ENCODE results near the gene RNF181.

DNA sequence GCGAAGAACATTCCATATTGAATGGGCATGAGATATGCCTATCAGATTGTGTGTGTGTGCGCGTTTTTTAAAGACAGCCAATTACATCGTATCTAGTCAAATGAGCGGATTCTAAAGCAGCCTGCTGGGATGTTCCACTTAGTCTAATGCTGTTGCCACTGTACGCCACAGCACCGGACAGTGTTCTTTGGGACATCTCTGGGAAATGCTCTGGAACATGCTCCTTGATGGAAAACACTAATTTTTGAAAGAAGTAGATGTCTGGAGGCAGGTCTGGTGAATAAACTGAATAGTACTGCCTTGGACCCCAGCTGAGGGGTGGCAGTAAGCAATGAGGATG lies 10.5 kb downstream of the RNF181 start:
- TF ChIP-seq, protein P1, sequence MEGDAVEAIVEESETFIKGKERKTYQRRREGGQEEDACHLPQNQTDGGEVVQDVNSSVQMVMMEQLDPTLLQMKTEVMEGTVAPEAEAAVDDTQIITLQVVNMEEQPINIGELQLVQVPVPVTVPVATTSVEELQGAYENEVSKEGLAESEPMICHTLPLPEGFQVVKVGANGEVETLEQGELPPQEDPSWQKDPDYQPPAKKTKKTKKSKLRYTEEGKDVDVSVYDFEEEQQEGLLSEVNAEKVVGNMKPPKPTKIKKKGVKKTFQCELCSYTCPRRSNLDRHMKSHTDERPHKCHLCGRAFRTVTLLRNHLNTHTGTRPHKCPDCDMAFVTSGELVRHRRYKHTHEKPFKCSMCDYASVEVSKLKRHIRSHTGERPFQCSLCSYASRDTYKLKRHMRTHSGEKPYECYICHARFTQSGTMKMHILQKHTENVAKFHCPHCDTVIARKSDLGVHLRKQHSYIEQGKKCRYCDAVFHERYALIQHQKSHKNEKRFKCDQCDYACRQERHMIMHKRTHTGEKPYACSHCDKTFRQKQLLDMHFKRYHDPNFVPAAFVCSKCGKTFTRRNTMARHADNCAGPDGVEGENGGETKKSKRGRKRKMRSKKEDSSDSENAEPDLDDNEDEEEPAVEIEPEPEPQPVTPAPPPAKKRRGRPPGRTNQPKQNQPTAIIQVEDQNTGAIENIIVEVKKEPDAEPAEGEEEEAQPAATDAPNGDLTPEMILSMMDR (conservative IDR thresholded peaks at IDR 0.05; ENCODE audit: low read depth, low read length), result no peak
- no peak for TF ChIP-seq EZH2 (IDR thresholded peaks at IDR 0.05; ENCODE audit: borderline replicate concordance, low read depth, low read length, poor library complexity, severe bottlenecking)
